SK-N-MC (cell line): ENCODE data around the gene GUCY1A1.

ENCODE experiments used
- DNase-seq: peaks from one replicate; pipeline ENCODE4 v3.0.0-alpha.2; 2011; ENCODE audit warnings: low read depth, low spot score
- H3K27ac ChIP-seq: fragments of 200-600 bp; sonication (generic); 2 replicates; pipeline ENCODE4 v1.5.1; 2016; ENCODE audit warnings: mixed run types
- H3K36me3 ChIP-seq: fragments of 200-600 bp; sonication (generic); 2 replicates; pipeline ENCODE4 v1.6.1; 2017; ENCODE audit warnings: antibody characterized with exemption, low read length, mixed read lengths; ENCODE audit not compliant: insufficient read depth
- H3K4me3 ChIP-seq: fragments of 200-600 bp; sonication (generic); 2 replicates; pipeline ENCODE4 v1.5.1; 2016
- H3K9ac ChIP-seq: fragments of 200-600 bp; sonication (generic); 2 replicates; pipeline ENCODE4 v1.8.0; 2017; ENCODE audit warnings: mixed run types, mixed read lengths; ENCODE audit not compliant: insufficient read length
- H3K9me3 ChIP-seq: fragments of 200-600 bp; sonication (generic); 2 replicates; pipeline ENCODE4 v1.6.1; 2017; ENCODE audit warnings: low read depth, mild to moderate bottlenecking, antibody characterized with exemption, low read length, moderate library complexity, mixed read lengths
- EZH2 ChIP-seq: fragments of 200-600 bp; sonication (generic); IDR thresholded peaks from one replicate; pipeline ENCODE4 v1.6.1; 2017; ENCODE audit warnings: antibody characterized with exemption
- FOXP2 ChIP-seq: optimal IDR thresholded peaks from 2 replicates; pipeline ENCODE3; 2011; ENCODE audit warnings: mild to moderate bottlenecking, moderate library complexity; ENCODE audit not compliant: insufficient read depth; ENCODE audit errors: extremely low read length, control extremely low read depth
- POLR2AphosphoS5 ChIP-seq: IDR thresholded peaks from 2 replicates; pipeline ENCODE4 v1.6.1; 2012; ENCODE audit warnings: mild to moderate bottlenecking, low read depth, low read length, borderline replicate concordance

The GUCY1A1 gene

GRCh38 chr4:155777971-155778735, 111.5 kb downstream of the GUCY1A1 start:
- H3K27ac ChIP-seq, result no peak overlapping the region
- TF ChIP-seq POLR2AphosphoS5 (no peak), EZH2 (no peak), FOXP2 (no peak)

DNA sequence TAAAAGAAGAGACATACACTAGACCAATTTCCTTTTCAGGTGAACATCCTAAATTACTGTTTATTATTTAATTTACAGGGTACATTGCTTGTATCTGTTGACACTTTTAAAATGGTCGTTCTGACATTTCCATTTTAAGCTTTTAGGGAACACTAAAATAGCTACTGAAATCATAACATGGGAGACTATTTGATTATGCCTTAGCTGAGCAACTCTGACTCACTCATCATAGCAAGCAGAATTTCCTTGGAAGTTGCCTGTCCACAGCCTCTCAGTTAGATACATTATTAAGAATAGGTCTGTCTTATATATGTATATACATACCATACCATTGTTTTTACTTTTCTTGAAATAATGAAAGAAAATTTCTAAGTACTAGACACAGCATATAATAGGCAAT, 114.1 kb downstream of the GUCY1A1 start:
- Histone ChIP-seq H3K4me3 (no peak overlapping the region), H3K27ac (no peak overlapping the region), H3K9ac (no peak overlapping the region), H3K36me3 (no peaks in the 10 kb centered on the region), H3K9me3 (no peaks in the 10 kb centered on the region)
- DNase-seq, result no peak
- TF ChIP-seq POLR2AphosphoS5 (no peak), FOXP2 (no peak), EZH2 (no peak)

More at GRCh38 chr4:155777971-155778735, 111.5 kb downstream of the GUCY1A1 start:
- DNase-seq, result no peak
- H3K9ac ChIP-seq, result no peak overlapping the region
- no peaks in the 10 kb centered on the region for H3K36me3 ChIP-seq
- H3K9me3 ChIP-seq, result no peaks in the 10 kb centered on the region
- no peak overlapping the region for H3K4me3 ChIP-seq

GRCh38 chr4:155781249-155781831, 114.7 kb downstream of the GUCY1A1 start:
- no peak for DNase-seq

More at GRCh38 chr4:155781249-155781831, 114.7 kb downstream of the GUCY1A1 start:
- Histone ChIP-seq H3K27ac (no peak overlapping the region), H3K36me3 (no peaks in the 10 kb centered on the region), H3K9me3 (no peaks in the 10 kb centered on the region), H3K4me3 (no peak overlapping the region), H3K9ac (no peak overlapping the region)
- no peak for TF ChIP-seq EZH2
- TF ChIP-seq FOXP2, result no peak
- no peak for TF ChIP-seq POLR2AphosphoS5
